Measurements from ENCODE around the gene NET1. TPM values are rescaled to one million over a fixed set of nuclear protein-coding genes. Genes with fewer than 3 reads are reported as not detected.

The NET1 gene
- total and polyA plus RNA-seq, 12 donors = 6.0 to 22.6 (median 16.7) TPM

DNA sequence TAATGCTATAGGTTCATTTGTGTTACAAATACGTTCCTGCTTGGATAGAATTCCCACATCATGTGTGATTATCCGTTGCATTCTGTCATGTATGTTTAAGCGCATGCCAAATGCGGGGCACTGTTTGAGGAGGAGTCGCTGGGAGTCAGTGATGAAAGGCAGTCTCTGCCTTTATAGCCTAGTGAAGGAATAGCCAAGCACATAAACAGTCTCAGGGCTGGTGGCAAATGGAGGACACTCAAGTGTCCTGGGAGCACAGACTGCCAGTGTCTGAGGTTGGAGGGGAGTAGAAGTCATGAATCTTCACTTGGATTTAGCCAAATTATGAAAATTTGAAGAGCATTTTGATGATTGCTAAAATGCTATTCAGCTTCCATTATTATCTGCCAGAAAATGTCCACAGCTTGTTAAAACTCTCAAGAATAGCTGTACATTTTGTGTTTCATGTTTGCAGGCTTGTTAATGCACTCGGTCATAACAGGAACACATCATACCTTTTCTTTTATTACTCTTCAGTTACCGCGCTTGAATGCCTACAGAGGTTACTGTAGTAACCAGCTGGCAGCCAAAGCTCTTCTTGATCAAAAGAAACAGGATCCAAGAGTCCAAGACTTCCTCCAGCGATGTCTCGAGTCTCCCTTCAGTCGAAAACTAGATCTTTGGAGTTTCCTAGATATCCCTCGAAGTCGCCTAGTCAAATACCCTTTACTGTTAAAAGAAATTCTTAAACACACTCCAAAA, 41.6 kb downstream of the NET1 start:
- TF ChIP-seq CTCF (IDR thresholded peaks at IDR 0.05) = no peak
- no peak for DNase-seq
- Histone ChIP-seq H3K27me3 (no peaks in the 10 kb centered on the region), H3K4me3 (no peak overlapping the region), H3K27ac (no peak overlapping the region), H3K9me3 (no peaks in the 10 kb centered on the region), H3K4me1 (peaks cover 0 to 12% (median 0%) of the 10 kb centered on the region in 9 donors), H3K36me3 (peaks cover 0 to 74% (median 48%) of the 10 kb centered on the region in 9 donors)
- intact Hi-C loops (cut with DNase I) = loop anchor here in 1 of 10 donors (5.0 kb wide), 1 partner anchor 83 kb away; no protein-coding TSS in a partner anchor
- 92% methylated on average over 13 of the region's 13 CpGs for WGBS, 2 donors
- no peak for ATAC-seq

DNA sequence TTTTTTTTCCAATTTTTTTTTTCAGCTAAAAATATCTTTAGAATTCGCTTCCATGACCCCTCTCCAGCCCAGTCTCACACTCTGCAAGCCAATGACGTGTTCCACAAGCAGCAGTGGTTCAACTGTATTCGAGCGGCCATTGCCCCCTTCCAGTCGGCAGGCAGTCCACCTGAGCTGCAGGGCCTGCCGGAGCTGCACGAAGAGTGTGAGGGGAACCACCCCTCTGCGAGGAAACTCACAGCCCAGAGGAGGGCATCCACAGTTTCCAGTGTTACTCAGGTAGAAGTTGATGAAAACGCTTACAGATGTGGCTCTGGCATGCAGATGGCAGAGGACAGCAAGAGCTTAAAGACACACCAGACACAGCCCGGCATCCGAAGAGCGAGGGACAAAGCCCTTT, 44.2 kb downstream of the NET1 start:
- ATAC-seq (no peak), DNase-seq (no peak)
- no peak for TF ChIP-seq CTCF (IDR thresholded peaks at IDR 0.05)
- Histone ChIP-seq H3K4me1 (peaks cover 0 to 5% (median 0%) of the 10 kb centered on the region in 9 donors), H3K27ac (no peak overlapping the region), H3K36me3 (peaks cover 0 to 88% (median 48%) of the 10 kb centered on the region in 9 donors), H3K9me3 (no peaks in the 10 kb centered on the region), H3K27me3 (no peaks in the 10 kb centered on the region), H3K4me3 (no peak overlapping the region)
- intact Hi-C loops (cut with DNase I) = no loop called here
- 92% methylated on average over 12 of the region's 12 CpGs for WGBS, 2 donors

DNA sequence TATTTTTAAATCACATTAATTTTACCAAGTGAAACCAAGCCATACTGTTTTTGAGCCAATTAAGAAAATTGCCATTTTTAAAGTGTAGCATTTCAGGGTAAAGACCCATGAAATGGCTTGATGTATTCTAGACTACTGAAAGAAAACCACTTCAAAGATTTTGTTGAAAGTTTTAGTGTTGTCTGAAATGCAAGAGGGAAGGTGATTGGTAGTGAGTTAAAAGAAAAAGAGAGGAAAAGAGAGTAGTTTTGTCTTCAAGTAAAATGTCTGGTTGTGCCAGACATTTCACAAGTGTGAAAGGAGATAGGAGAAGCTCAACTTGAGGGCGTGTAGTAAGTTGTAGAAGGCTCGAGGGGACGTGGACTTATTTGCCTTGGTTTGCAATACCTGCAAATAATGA, 45.4 kb downstream of the NET1 start:
- H3K36me3 ChIP-seq = peaks cover 0 to 76% (median 48%) of the 10 kb centered on the region in 9 donors
- no peak overlapping the region for H3K4me3 ChIP-seq
- no peak overlapping the region for H3K27ac ChIP-seq
- no peaks in the 10 kb centered on the region for H3K27me3 ChIP-seq
- peaks cover 0 to 12% (median 3%) of the 10 kb centered on the region in 9 donors for H3K4me1 ChIP-seq
- intact Hi-C loops (cut with DNase I) = no loop called here
- DNase-seq (no peak), ATAC-seq (no peak)
- no peaks in the 10 kb centered on the region for H3K9me3 ChIP-seq
- TF ChIP-seq CTCF (IDR thresholded peaks at IDR 0.05) = no peak
- 90 to 94% methylated on average over 3 of the region's 3 CpGs for WGBS, 2 donors

GRCh38 chr10:5458425-5458824, 46.1 kb downstream of the NET1 start:
- Histone ChIP-seq H3K9me3 (no peaks in the 10 kb centered on the region), H3K4me1 (peaks cover 0 to 12% (median 3%) of the 10 kb centered on the region in 9 donors), H3K4me3 (no peak overlapping the region), H3K27ac (no peak overlapping the region), H3K27me3 (no peaks in the 10 kb centered on the region), H3K36me3 (peaks cover 0 to 70% (median 42%) of the 10 kb centered on the region in 9 donors)
- intact Hi-C loops (cut with DNase I) = no loop called here
- ATAC-seq (no peak), DNase-seq (no peak)
- WGBS, 2 donors = 97 to 100% methylated on average over 1 of the region's 1 CpG
- TF ChIP-seq CTCF (IDR thresholded peaks at IDR 0.05) = no peak

All from heart right ventricle (tissue), 16 donors.